Measurements from ENCODE around the gene CYLD. TPM values are rescaled to one million over a fixed set of nuclear protein-coding genes. Genes with fewer than 3 reads are reported as not detected.

CYLD gene
- total and polyA plus RNA-seq, 2 of the 4 experiments (the other 2 are of a cell fraction): 16.2 to 37.3 TPM

DNA sequence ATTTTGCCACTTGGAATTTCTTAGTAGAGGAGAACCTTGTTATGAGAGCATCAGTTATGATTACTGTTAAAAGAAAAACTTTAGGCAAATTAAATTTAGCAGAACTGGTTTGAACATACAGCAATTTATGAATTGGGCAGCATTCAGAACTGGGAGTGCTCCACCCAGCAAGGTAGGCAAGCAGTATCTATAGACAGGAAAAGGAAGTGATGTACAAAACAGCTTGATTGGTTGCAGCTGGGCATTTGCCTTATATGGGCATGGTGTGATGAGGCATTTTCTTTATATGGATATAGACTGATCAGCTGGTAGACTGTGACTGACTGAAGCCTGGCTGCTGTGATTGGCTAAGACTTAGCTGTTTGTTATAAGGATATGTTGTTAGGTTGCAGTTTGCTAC lies 17.6 kb upstream of the CYLD start:
- no peak overlapping the region for H2BK120ac ChIP-seq (ENCODE audit: low read depth, low read length)
- no peak overlapping the region for H2BK15ac ChIP-seq (ENCODE audit: low read depth, low read length)
- TF ChIP-seq SMC3 (IDR thresholded peaks at IDR 0.05; ENCODE audit: low read depth, low read length): no peak
- no peak for TF ChIP-seq RAD21 (IDR thresholded peaks at IDR 0.05; ENCODE audit: low read length)
- no peak for TF ChIP-seq MXI1 (IDR thresholded peaks at IDR 0.05; ENCODE audit: borderline replicate concordance, low read depth, low read length)
- TF ChIP-seq, protein P1, sequence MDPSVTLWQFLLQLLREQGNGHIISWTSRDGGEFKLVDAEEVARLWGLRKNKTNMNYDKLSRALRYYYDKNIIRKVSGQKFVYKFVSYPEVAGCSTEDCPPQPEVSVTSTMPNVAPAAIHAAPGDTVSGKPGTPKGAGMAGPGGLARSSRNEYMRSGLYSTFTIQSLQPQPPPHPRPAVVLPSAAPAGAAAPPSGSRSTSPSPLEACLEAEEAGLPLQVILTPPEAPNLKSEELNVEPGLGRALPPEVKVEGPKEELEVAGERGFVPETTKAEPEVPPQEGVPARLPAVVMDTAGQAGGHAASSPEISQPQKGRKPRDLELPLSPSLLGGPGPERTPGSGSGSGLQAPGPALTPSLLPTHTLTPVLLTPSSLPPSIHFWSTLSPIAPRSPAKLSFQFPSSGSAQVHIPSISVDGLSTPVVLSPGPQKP (IDR thresholded peaks at IDR 0.05; ENCODE audit: borderline replicate concordance, low read depth, low read length): no peak
- TF ChIP-seq, protein P2, sequence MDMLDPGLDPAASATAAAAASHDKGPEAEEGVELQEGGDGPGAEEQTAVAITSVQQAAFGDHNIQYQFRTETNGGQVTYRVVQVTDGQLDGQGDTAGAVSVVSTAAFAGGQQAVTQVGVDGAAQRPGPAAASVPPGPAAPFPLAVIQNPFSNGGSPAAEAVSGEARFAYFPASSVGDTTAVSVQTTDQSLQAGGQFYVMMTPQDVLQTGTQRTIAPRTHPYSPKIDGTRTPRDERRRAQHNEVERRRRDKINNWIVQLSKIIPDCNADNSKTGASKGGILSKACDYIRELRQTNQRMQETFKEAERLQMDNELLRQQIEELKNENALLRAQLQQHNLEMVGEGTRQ (IDR thresholded peaks at IDR 0.05; ENCODE audit: low read depth, low read length): no peak
- TF ChIP-seq BHLHE40 (IDR thresholded peaks at IDR 0.05; ENCODE audit: low read depth, low read length): no peak
- no peak for TF ChIP-seq MAZ (IDR thresholded peaks at IDR 0.05; ENCODE audit: borderline replicate concordance, low read depth, low read length)
- TF ChIP-seq, protein P3, sequence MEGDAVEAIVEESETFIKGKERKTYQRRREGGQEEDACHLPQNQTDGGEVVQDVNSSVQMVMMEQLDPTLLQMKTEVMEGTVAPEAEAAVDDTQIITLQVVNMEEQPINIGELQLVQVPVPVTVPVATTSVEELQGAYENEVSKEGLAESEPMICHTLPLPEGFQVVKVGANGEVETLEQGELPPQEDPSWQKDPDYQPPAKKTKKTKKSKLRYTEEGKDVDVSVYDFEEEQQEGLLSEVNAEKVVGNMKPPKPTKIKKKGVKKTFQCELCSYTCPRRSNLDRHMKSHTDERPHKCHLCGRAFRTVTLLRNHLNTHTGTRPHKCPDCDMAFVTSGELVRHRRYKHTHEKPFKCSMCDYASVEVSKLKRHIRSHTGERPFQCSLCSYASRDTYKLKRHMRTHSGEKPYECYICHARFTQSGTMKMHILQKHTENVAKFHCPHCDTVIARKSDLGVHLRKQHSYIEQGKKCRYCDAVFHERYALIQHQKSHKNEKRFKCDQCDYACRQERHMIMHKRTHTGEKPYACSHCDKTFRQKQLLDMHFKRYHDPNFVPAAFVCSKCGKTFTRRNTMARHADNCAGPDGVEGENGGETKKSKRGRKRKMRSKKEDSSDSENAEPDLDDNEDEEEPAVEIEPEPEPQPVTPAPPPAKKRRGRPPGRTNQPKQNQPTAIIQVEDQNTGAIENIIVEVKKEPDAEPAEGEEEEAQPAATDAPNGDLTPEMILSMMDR (conservative IDR thresholded peaks at IDR 0.05; ENCODE audit: low read depth, low read length): no peak
- no peak for TF ChIP-seq RCOR1 (IDR thresholded peaks at IDR 0.05; ENCODE audit: insufficient replicate concordance, low read length)
- no peak for TF ChIP-seq NFE2L2 (IDR thresholded peaks at IDR 0.05; ENCODE audit: low read depth, low read length)
- no peak for TF ChIP-seq CHD1 (IDR thresholded peaks at IDR 0.05; ENCODE audit: low read depth, low read length)
- in situ Hi-C loops (cut with MboI; ENCODE audit: low sequenced_read_pairs) (no loop called here), dilution Hi-C loops (cut with HindIII; ENCODE audit: low sequenced_read_pairs, unreplicated experiment) (no loop called here), intact Hi-C loops (cut with micrococcal nuclease) (no loop called here)
- H2BK20ac ChIP-seq (ENCODE audit: low read depth, low read length): no peak overlapping the region
- ATAC-seq (ENCODE audit: low read depth) (no peak), DNase-seq (no peak)
- no peaks in the 10 kb centered on the region; the same call in 1 of the 2 replicates for H3K9me3 ChIP-seq (ENCODE audit: control insufficient read depth, insufficient read depth, low read length)
- H3K14ac ChIP-seq (replicated peaks; ENCODE audit: low read depth, low read length): no peak overlapping the region
- no peaks in the 10 kb centered on the region for H3K79me1 ChIP-seq (ENCODE audit: low read depth in 1 of 2, low read length in 2 of 2)
- H3K27ac ChIP-seq (ENCODE audit: insufficient read depth, low read length): no peak overlapping the region
- no peak overlapping the region for H2BK5ac ChIP-seq (ENCODE audit: low read depth, low read length, poor library complexity, severe bottlenecking)
- no peak overlapping the region for H3K56ac ChIP-seq (ENCODE audit: extremely low read depth, insufficient read depth, low read length)
- no peak overlapping the region for H4K5ac ChIP-seq (ENCODE audit: low read depth, low read length)
- H3K18ac ChIP-seq (ENCODE audit: low read depth, low read length): no peak overlapping the region
- H4K91ac ChIP-seq (ENCODE audit: insufficient read depth, low read depth, low read length): no peak overlapping the region
- no peak overlapping the region for H3K9ac ChIP-seq (ENCODE audit: low read depth, low read length)
- H4K20me1 ChIP-seq (ENCODE audit: insufficient read depth, low read length): no peaks in the 10 kb centered on the region
- POLR2A ChIA-PET (ENCODE audit: unreplicated experiment): no interaction called here
- H3K4me1 ChIP-seq (ENCODE audit: control insufficient read depth, insufficient read depth, low read length): no peaks in the 10 kb centered on the region
- H3K4me3 ChIP-seq (ENCODE audit: insufficient read depth, low read depth, low read length): no peak overlapping the region
- H3K4ac ChIP-seq (ENCODE audit: low read depth, low read length): no peak overlapping the region
- H3K4me2 ChIP-seq (ENCODE audit: low read depth, low read length): no peak overlapping the region
- CTCF ChIA-PET: interaction anchor here (0.6 kb wide), 1 partner anchor 24 kb away, joined by 5 read pairs; no protein-coding TSS in a partner anchor
- no peak overlapping the region for H3K23ac ChIP-seq (ENCODE audit: low read depth, low read length)
- H2AK9ac ChIP-seq (replicated peaks; ENCODE audit: low read depth, low read length, poor library complexity): no peak overlapping the region
- no peaks in the 10 kb centered on the region for H3K36me3 ChIP-seq (ENCODE audit: control insufficient read depth, insufficient read depth, low read length)
- H3K9me1 ChIP-seq (ENCODE audit: insufficient read depth, low read length): no peaks in the 10 kb centered on the region
- H2AK5ac ChIP-seq (ENCODE audit: low read depth, low read length): no peak overlapping the region
- BruUV-seq (replicated peaks): no TSS peak
- H2AFZ ChIP-seq (replicated peaks; ENCODE audit: low read length, poor library complexity): no peak overlapping the region
- H4K8ac ChIP-seq (ENCODE audit: low read depth in 2 of 2, low read length in 2 of 2): no peak overlapping the region
- H3K27me3 ChIP-seq (ENCODE audit: control insufficient read depth, insufficient read depth, low read length): no peaks in the 10 kb centered on the region

Data from IMR-90 (cell line).